ENCODE measurements around the gene ATP2C2.

Gene ATP2C2

GRCh38 chr16:84458606-84459532 lies 90.5 kb downstream of the ATP2C2 start:
- DNase-seq: no peak

GRCh38 chr16:84459533-84459894 lies 91.2 kb downstream of the ATP2C2 start:
- DNase-seq: no peak

- DNase-seq: no peak
These were observed 91.6 kb downstream of the ATP2C2 start for GRCh38 chr16:84459941-84460405.

GRCh38 chr16:84460406-84461028 lies 92.2 kb downstream of the ATP2C2 start:
- no peak for DNase-seq

GRCh38 chr16:84461029-84461412 lies 92.7 kb downstream of the ATP2C2 start:
- no peak for DNase-seq

- DNase-seq: no peak
These were observed 93.3 kb downstream of the ATP2C2 start for GRCh38 chr16:84461413-84462295.

- no peak for DNase-seq
These were observed 94.2 kb downstream of the ATP2C2 start for GRCh38 chr16:84462296-84463210.

- no peak for DNase-seq
These were observed 94.9 kb downstream of the ATP2C2 start for GRCh38 chr16:84463221-84463620.

- no peak for DNase-seq
These were observed 95.8 kb downstream of the ATP2C2 start for GRCh38 chr16:84464116-84464515.

GRCh38 chr16:84465154-84465553 lies 96.8 kb downstream of the ATP2C2 start:
- DNase-seq: no peak

GRCh38 chr16:84466692-84467091 lies 98.4 kb downstream of the ATP2C2 start:
- no peak for DNase-seq

- DNase-seq: no peak
These were observed 98.9 kb downstream of the ATP2C2 start for GRCh38 chr16:84467256-84467655.

- DNase-seq: no peak
These were observed 99.4 kb downstream of the ATP2C2 start for GRCh38 chr16:84467709-84468108.

- DNase-seq: no peak
These were observed 103.0 kb downstream of the ATP2C2 start for GRCh38 chr16:84471316-84471715.

- no peak for DNase-seq
These were observed 103.6 kb downstream of the ATP2C2 start for GRCh38 chr16:84471966-84472365.

- DNase-seq: no peak
These were observed 107.4 kb downstream of the ATP2C2 start for GRCh38 chr16:84475643-84476240.

GRCh38 chr16:84476401-84476800 lies 108.1 kb downstream of the ATP2C2 start:
- no peak for DNase-seq

- no peak for DNase-seq
These were observed 109.3 kb downstream of the ATP2C2 start for GRCh38 chr16:84477661-84478060.

GRCh38 chr16:84478172-84478947 lies 110.0 kb downstream of the ATP2C2 start:
- peak; percentile 71 for DNase-seq

- DNase-seq: no peak
These were observed 111.5 kb downstream of the ATP2C2 start for GRCh38 chr16:84479716-84480450.

All from fibroblast of skin of right quadriceps (primary cell).